Limb (tissue), 2 donors: ENCODE results near the gene PLCL1.
"Not testable (repeated sequence)": the region's sequence is repeated elsewhere in the genome, so short reads cannot be mapped to it uniquely, and the experiment has no call there.

Experiments used
- DNase-seq, 2 donors: peaks; one replicate each; pipeline ENCODE4 v3.0.0-alpha.2; 2016; ENCODE audit errors: extremely low spot score in 2 of 2

PLCL1 gene

GRCh38 chr2:197994751-197995150, 190.4 kb downstream of the PLCL1 start:
- no peak for DNase-seq

GRCh38 chr2:197996583-197996982, 192.2 kb downstream of the PLCL1 start:
- DNase-seq, result no peak

- no peak for DNase-seq
Observed at GRCh38 chr2:197997083-197997541, 192.7 kb downstream of the PLCL1 start.

- no peak for DNase-seq
Observed at GRCh38 chr2:197998702-197999101, 194.3 kb downstream of the PLCL1 start.

GRCh38 chr2:198000417-198000816, 196.0 kb downstream of the PLCL1 start:
- no peak for DNase-seq

GRCh38 chr2:198004173-198004572, 199.8 kb downstream of the PLCL1 start:
- no peak for DNase-seq

- DNase-seq, result no peak
Observed at GRCh38 chr2:198004921-198005829, 200.8 kb downstream of the PLCL1 start.

GRCh38 chr2:198006733-198007132, 202.3 kb downstream of the PLCL1 start:
- no peak for DNase-seq

GRCh38 chr2:198008230-198008629, 203.8 kb downstream of the PLCL1 start:
- no peak for DNase-seq

- DNase-seq, result no peak
Observed at GRCh38 chr2:198012025-198012424, 207.6 kb downstream of the PLCL1 start.

GRCh38 chr2:198016243-198016642, 211.8 kb downstream of the PLCL1 start:
- no peak for DNase-seq

- DNase-seq, result no peak
Observed at GRCh38 chr2:198017068-198017467, 212.7 kb downstream of the PLCL1 start.

- DNase-seq, result no peak
Observed at GRCh38 chr2:198028955-198029354, 224.6 kb downstream of the PLCL1 start.

GRCh38 chr2:198029576-198029975, 225.2 kb downstream of the PLCL1 start:
- DNase-seq, result not testable (repeated sequence)

- no peak for DNase-seq
Observed at GRCh38 chr2:198033626-198034025, 229.2 kb downstream of the PLCL1 start.

- no peak for DNase-seq
Observed at GRCh38 chr2:198036029-198036879, 231.9 kb downstream of the PLCL1 start.

- DNase-seq, result no peak
Observed at GRCh38 chr2:198040835-198041234, 236.4 kb downstream of the PLCL1 start.

- DNase-seq, result no peak
Observed at GRCh38 chr2:198042189-198042588, 237.8 kb downstream of the PLCL1 start.

- DNase-seq, result no peak
Observed at GRCh38 chr2:198044777-198045176, 240.4 kb downstream of the PLCL1 start.

GRCh38 chr2:198045227-198045626, 240.8 kb downstream of the PLCL1 start:
- no peak for DNase-seq

- no peak for DNase-seq
Observed at GRCh38 chr2:198052741-198053140, 248.3 kb downstream of the PLCL1 start.

- no peak for DNase-seq
Observed at GRCh38 chr2:198053148-198053547, 248.8 kb downstream of the PLCL1 start.
